ENCODE measurements around the gene FHOD3.

The FHOD3 gene

DNA sequence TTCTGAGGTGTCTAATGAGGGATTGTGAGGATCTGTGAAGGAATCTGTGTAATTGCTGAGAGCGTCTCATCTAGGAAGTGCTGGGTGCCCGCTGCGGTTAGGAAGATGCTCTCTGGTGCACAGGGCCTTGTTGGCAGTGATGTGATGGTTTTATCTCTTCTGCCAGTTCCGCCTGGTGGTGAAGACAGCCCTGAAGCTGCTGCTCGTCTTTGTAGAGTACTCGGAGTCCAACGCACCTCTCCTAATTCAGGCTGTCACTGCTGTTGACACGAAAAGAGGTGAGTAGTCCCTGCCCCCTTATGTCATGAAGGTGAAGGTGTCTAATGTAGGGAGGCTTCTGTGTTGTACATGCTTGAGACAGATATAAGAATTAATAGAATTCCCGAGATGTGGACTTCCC lies 297.1 kb downstream of the FHOD3 start:
- DNase-seq (ENCODE audit: low spot score) = no peak

GRCh38 chr18:36595046-36595817 lies 297.7 kb downstream of the FHOD3 start:
- DNase-seq (ENCODE audit: low spot score) = no peak

DNA sequence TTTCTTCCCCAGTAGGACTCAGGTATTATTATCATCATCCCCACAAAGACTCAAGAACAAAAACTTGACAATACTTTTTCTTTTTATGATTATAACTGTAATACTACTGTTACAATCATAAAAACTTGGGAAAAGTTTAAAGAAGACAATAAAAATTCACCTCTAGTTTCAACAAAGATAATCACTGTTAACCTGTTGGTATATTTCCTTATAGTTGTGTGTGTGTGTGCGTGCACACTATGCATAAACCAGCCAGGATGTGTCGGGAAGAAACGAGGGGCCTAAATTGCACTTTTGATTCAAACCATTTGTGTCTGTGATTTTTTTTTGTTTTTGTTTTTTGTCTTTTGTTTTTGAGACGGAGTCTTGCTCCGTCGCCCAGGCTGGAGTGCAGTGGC lies 298.3 kb downstream of the FHOD3 start:
- no peak for DNase-seq (ENCODE audit: low spot score)

- DNase-seq (ENCODE audit: low spot score) = no peak
Measured at GRCh38 chr18:36597636-36598035, 300.1 kb downstream of the FHOD3 start.

- DNase-seq (ENCODE audit: low spot score) = no peak
Measured at GRCh38 chr18:36600548-36600947, 303.0 kb downstream of the FHOD3 start.

GRCh38 chr18:36601316-36601715 lies 303.8 kb downstream of the FHOD3 start:
- no peak for DNase-seq (ENCODE audit: low spot score)

DNA sequence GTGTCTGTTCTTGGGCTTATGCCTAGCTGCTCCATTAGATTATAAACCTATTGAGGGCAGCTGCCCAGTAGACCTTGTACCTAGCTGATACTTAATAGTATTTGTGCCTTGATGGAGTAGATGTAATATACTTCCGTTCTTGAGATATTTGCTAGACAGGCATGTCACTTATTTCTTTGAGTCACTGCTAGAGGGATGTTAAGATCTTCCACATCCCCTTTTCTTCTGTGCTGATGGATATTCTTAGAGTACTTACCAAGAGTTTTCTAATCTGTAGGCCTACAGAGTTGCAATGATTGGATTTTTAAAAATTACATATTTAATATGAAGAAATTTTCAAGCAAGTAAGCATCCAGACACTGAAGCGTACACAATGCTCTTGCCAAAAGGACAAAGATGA lies 304.6 kb downstream of the FHOD3 start:
- no peak for DNase-seq (ENCODE audit: low spot score)

DNA sequence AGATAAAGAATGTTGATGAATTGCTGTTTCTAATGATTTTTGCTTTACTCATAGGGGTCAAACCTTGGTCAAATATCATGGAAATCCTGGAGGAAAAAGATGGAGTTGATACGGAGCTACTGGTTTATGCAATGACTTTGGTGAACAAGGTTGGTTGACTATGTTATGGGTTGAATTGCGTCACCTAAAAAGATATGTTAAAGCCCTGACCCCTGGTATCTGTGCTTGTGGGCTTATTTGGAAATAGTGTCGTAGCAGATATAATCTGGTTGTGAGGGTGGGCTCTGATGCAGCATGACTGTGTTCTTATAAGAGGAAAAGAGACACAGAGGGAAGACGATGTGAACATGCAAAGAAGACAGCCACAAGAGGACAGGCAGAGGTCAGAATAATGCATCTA lies 305.1 kb downstream of the FHOD3 start:
- no peak for DNase-seq (ENCODE audit: low spot score)

DNA sequence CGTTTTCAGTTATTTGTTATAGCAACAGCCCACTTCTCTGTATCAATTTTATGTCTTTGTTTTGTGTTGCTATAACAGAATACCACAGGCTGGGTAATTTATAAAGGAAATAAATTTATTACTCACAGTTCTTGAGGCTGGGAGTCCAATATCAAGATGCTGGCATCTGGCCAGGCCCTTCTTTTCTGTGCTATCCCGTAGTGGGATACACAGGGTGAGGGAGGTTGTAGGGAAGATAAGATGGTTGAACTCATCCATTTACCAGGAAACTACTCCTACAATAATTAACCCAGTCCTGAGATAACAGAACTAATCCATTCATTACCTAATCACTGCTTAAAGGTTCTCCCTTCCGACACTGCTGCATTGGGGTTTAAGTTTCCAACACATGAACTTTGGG lies 310.6 kb downstream of the FHOD3 start:
- no peak for DNase-seq (ENCODE audit: low spot score)

- DNase-seq (ENCODE audit: low spot score) = no peak
Measured at GRCh38 chr18:36610258-36610657, 312.7 kb downstream of the FHOD3 start.

DNA sequence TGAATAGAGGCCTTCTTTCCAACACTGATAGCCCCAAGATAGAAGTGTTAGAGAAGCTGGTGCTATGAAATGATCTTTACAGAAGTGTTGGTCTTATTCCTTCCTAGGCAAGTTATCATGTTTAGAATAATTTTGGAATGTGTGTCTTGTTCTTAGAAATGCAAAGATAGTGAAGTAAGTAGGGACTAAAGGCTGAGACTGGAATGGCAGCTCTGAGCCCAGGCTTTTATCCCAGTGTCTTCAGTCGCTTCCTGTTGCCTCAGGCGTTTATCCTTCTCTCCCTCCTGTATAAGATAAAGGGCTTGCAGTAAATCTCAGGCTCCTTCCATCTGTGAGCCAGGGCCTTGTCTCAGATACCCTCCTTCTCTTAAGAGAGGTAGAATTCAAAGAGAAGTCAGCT lies 313.1 kb downstream of the FHOD3 start:
- DNase-seq (ENCODE audit: low spot score) = no peak

- DNase-seq (ENCODE audit: low spot score) = no peak
Measured at GRCh38 chr18:36613069-36613468, 315.6 kb downstream of the FHOD3 start.

GRCh38 chr18:36613810-36614209 lies 316.3 kb downstream of the FHOD3 start:
- DNase-seq (ENCODE audit: low spot score) = no peak

DNA sequence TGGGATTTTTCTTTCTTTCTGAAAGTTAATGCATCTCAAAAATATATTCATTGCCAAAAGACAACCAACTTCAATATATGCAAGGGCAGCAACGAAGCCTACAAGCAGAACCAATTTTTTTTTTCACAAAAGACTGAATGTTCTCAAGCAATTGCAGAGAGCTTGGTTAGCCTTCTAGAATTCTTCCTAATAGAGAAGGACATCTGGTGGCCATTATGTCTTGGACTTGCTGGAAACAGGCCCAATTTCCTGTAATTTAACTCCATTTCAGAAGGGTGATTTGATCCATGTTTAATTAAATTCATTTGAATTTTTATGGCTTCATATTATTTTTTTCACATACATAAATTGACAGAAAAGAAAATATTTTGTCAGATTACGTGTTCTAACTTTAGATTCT lies 323.3 kb downstream of the FHOD3 start:
- no peak for DNase-seq (ENCODE audit: low spot score)

- DNase-seq (ENCODE audit: low spot score) = no peak
Measured at GRCh38 chr18:36622610-36623009, 325.1 kb downstream of the FHOD3 start.

DNA sequence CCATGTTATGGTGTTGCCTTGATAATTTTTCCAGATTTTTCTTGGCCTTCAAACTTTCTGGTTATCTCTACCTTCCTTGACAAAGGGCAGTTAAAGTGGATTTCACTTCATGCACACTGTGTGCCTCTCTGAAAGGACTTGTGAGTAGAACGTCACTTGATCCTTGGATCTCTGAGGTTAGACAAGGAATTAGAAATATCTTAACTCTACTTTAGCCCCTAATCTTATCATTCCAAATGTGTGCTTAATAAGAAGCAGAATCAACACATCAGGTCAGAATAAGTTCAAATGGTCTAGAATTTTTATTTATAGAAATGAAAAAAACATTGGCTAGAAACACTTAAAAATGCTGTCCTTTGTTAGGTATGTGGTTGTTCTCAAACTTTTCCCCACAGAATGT lies 325.6 kb downstream of the FHOD3 start:
- DNase-seq (ENCODE audit: low spot score) = no peak

GRCh38 chr18:36623681-36624190 lies 326.2 kb downstream of the FHOD3 start:
- DNase-seq (ENCODE audit: low spot score) = no peak

GRCh38 chr18:36624451-36625167 lies 327.1 kb downstream of the FHOD3 start:
- no peak for DNase-seq (ENCODE audit: low spot score)

GRCh38 chr18:36625386-36625785 lies 327.9 kb downstream of the FHOD3 start:
- no peak for DNase-seq (ENCODE audit: low spot score)

DNA sequence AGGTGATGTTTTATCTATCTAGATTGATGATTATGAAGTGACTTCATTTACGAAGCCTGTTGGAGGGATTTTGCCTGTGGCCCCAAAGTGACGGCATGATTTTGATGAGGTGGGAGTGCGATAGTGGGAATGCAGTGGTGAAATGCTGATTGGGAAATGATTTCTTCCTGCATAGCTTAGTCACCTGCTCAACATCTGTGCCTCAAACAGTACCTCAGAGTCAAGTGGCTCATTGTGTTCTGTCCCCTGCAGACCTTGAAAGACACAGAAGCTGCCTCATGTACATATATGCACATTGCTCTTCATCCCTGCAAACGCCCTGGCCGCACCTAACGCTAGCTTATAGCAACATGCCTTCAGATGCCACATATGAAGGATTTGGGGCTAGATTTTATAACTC lies 330.1 kb downstream of the FHOD3 start:
- no peak for DNase-seq (ENCODE audit: low spot score)

DNA sequence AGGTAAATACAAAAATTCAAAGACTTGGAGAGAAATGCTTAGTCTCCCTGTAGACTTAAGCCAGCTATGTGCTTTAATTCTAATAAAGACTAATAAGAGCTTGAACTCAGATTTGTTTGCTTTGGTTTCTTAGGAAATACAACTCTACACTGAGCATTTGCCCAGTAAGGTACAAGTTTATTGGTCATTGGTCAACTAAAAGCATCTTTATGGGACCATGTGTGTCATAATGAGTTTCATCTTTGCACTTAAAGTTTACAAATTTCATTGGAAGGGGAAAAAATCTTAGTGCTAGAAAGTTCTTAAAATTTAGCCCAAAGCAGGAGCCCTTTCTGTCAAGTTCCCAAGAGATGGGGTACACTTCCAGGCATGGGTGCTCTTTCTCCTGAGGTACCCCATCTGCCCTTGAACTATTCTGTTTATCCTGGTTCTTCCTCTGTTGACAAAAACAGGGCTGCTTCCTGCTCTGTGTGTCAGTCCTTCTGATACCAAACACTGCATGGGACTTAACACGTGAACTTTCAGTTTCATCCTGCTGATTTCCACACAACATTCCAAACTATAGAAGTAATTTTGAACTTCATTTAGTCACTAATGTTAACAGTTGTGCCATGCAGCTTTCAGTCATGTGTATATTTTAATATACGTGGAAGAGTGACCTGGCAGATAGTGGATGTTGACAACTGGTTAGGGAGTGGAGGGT lies 331.1 kb downstream of the FHOD3 start:
- DNase-seq (ENCODE audit: low spot score) = no peak

GRCh38 chr18:36629138-36629530 lies 331.6 kb downstream of the FHOD3 start:
- DNase-seq (ENCODE audit: low spot score) = no peak

DNA sequence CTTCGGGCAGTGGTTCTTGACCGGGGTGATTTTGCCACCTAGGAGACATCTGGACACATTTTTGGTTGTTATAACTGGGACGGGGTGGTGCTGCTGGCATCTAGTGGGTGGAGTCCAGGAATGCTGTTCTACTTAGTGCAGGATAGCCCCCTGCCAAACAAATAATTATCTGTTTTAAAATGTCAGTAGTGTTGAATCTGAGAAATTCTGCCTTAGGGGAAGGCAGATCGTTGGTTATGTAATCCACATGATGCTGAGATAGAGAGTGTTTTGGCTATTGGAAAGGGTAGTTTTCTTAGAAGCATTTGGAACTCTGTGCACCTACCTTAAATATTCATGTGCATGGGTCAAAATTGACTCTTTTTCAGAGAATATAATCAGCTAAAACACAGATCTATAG lies 332.3 kb downstream of the FHOD3 start:
- DNase-seq (ENCODE audit: low spot score) = no peak
